ENCODE results near the gene MAP7D1. TPM values are rescaled to one million over a fixed set of nuclear protein-coding genes. Genes with fewer than 3 reads are reported as not detected.

MAP7D1 gene
- total RNA-seq, 1 experiment from 2014 or later, result 49.9 TPM

DNA sequence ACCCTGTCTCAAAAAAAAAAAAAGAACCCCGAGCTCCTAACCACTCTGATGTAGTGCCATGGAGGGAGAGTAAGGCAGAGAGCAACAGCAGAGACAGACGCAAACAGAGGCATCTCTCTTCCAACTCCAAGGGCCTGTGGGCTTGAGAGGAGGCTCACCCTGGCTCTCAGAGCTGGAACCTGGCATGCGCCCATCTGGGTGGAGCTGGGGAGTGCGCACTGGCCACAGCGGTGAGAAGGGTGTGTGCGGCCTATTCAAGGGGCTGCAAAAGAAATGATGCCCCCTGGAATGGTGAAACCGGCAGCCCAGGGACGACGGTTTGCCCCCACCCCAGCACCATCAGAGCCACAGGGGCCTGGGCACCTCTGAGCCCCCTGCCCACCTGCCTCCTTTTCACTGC, 48.6 kb upstream of the MAP7D1 start:
- H3K4me1 Mint-ChIP-seq, result peaks cover 0 to 2% of the 10 kb centered on the region in 2 experiments; a peak in 2 of 4 replicates
- no peak overlapping the region for H3K18ac ChIP-seq (ENCODE audit: insufficient read length, low read depth, low read length)
- no peak overlapping the region for H2AFZ ChIP-seq (ENCODE audit: low read length)
- H3K23ac ChIP-seq (ENCODE audit: insufficient read length, low read depth, low read length), result no peak overlapping the region
- no peak overlapping the region for H2AK5ac ChIP-seq (ENCODE audit: insufficient read length, low read length)
- H2BK20ac ChIP-seq (ENCODE audit: low read depth, low read length, poor library complexity, severe bottlenecking), result no peak overlapping the region
- no peak overlapping the region for H3K14ac ChIP-seq (ENCODE audit: insufficient read depth, low read length)
- no peak overlapping the region for H2BK12ac ChIP-seq (ENCODE audit: insufficient read length, low read depth, low read length)
- H4K20me1 ChIP-seq (ENCODE audit: control insufficient read depth, insufficient read depth, insufficient read length), result no peaks in the 10 kb centered on the region
- no peaks in the 10 kb centered on the region; a peak in 1 of 7 replicates for H3K36me3 Mint-ChIP-seq (ENCODE audit: insufficient read depth in 1 of 3, low read depth in 3 of 3)
- H3K56ac ChIP-seq (ENCODE audit: insufficient read length, low read depth, low read length), result no peak overlapping the region
- H4K8ac ChIP-seq (replicated peaks; ENCODE audit: insufficient read length, low read depth, low read length), result no peak overlapping the region
- no peak for DNase-seq
- H3K79me2 ChIP-seq (ENCODE audit: insufficient read depth, low read length), result no peaks in the 10 kb centered on the region
- no peaks in the 10 kb centered on the region for H3K23me2 ChIP-seq (ENCODE audit: insufficient read length, low read depth, low read length, poor library complexity, severe bottlenecking)
- no peaks in the 10 kb centered on the region for H3K27me3 ChIP-seq (ENCODE audit: insufficient read depth, low read length)
- no peak overlapping the region for H3K4me2 ChIP-seq (ENCODE audit: insufficient read depth, insufficient read length, low read length)
- no CpG with 5 or more reads among the region's 9 CpGs for WGBS (ENCODE audit: extremely low coverage, insufficient read length, low lambda C conversion rate)
- H3K9me3 Mint-ChIP-seq, result no peaks in the 10 kb centered on the region
- no peaks in the 10 kb centered on the region for H3K9me3 ChIP-seq (ENCODE audit: control insufficient read depth, low read depth, low read length)
- H2BK120ac ChIP-seq (ENCODE audit: low read depth, low read length, poor library complexity, severe bottlenecking), result no peak overlapping the region
- no peak overlapping the region for H3K4ac ChIP-seq (ENCODE audit: low read depth, low read length)
- H3K9ac ChIP-seq (ENCODE audit: extremely low read depth, insufficient read length, low read length), result no peak overlapping the region
- no peak overlapping the region for H4K91ac ChIP-seq (ENCODE audit: insufficient read length, low read depth, low read length)
- H3K27me3 Mint-ChIP-seq (ENCODE audit: low read depth), result no peaks in the 10 kb centered on the region; the same call in 1 of the 2 replicates
- no peak overlapping the region for H2BK15ac ChIP-seq (ENCODE audit: low read depth, low read length)
- TF ChIP-seq, protein P1, sequence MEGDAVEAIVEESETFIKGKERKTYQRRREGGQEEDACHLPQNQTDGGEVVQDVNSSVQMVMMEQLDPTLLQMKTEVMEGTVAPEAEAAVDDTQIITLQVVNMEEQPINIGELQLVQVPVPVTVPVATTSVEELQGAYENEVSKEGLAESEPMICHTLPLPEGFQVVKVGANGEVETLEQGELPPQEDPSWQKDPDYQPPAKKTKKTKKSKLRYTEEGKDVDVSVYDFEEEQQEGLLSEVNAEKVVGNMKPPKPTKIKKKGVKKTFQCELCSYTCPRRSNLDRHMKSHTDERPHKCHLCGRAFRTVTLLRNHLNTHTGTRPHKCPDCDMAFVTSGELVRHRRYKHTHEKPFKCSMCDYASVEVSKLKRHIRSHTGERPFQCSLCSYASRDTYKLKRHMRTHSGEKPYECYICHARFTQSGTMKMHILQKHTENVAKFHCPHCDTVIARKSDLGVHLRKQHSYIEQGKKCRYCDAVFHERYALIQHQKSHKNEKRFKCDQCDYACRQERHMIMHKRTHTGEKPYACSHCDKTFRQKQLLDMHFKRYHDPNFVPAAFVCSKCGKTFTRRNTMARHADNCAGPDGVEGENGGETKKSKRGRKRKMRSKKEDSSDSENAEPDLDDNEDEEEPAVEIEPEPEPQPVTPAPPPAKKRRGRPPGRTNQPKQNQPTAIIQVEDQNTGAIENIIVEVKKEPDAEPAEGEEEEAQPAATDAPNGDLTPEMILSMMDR (conservative IDR thresholded peaks at IDR 0.05), result no peak
- no peak overlapping the region for H3K4me3 Mint-ChIP-seq
- no peaks in the 10 kb centered on the region for H3K4me1 ChIP-seq (ENCODE audit: insufficient read depth, low read length)
- no peaks in the 10 kb centered on the region for H3K79me1 ChIP-seq (ENCODE audit: insufficient read depth, low read depth, low read length, poor library complexity, severe bottlenecking)
- no peak overlapping the region for H3K27ac ChIP-seq (ENCODE audit: insufficient read length, low read depth, low read length)
- no peak overlapping the region for H3K27ac Mint-ChIP-seq
- H4K5ac ChIP-seq (ENCODE audit: insufficient read length, low read depth, low read length), result no peak overlapping the region
- H2BK5ac ChIP-seq (ENCODE audit: insufficient read length, low read length), result no peak overlapping the region
- H3T11ph ChIP-seq (ENCODE audit: low read length), result no peak overlapping the region
